SHP77 (cell line): ENCODE results near the gene OCA2.
"Not testable (repeated sequence)": the region's sequence is repeated elsewhere in the genome, so short reads cannot be mapped to it uniquely, and the experiment has no call there.

ENCODE experiments used
- DNase-seq, 2 experiments: peaks; one replicate each; lab custom pipeline; 2025; lab: John Stamatoyannopoulos, UW

The OCA2 gene

GRCh38 chr15:27871078-27871901, 227.8 kb downstream of the OCA2 start:
- no peak for DNase-seq

- DNase-seq: no peak
Measured at GRCh38 chr15:27870320-27870719, 228.8 kb downstream of the OCA2 start.

- DNase-seq: no peak
Measured at GRCh38 chr15:27869697-27870281, 229.3 kb downstream of the OCA2 start.

- no peak for DNase-seq
Measured at GRCh38 chr15:27868828-27869404, 230.2 kb downstream of the OCA2 start.

GRCh38 chr15:27867861-27868260, 231.3 kb downstream of the OCA2 start:
- no peak for DNase-seq

- DNase-seq: no peak
Measured at GRCh38 chr15:27866505-27867165, 232.5 kb downstream of the OCA2 start.

- DNase-seq: no peak
Measured at GRCh38 chr15:27865926-27866325, 233.2 kb downstream of the OCA2 start.

GRCh38 chr15:27865323-27865922, 233.7 kb downstream of the OCA2 start:
- no peak for DNase-seq

GRCh38 chr15:27864719-27865118, 234.4 kb downstream of the OCA2 start:
- DNase-seq: no peak

- DNase-seq: no peak
Measured at GRCh38 chr15:27864086-27864485, 235.0 kb downstream of the OCA2 start.

GRCh38 chr15:27863000-27863399, 236.1 kb downstream of the OCA2 start:
- no peak for DNase-seq

GRCh38 chr15:27861171-27861570, 237.9 kb downstream of the OCA2 start:
- DNase-seq: no peak

- DNase-seq: no peak
Measured at GRCh38 chr15:27855137-27855536, 244.0 kb downstream of the OCA2 start.

- no peak for DNase-seq
Measured at GRCh38 chr15:27854601-27855000, 244.5 kb downstream of the OCA2 start.

- DNase-seq: no peak
Measured at GRCh38 chr15:27853624-27854455, 245.3 kb downstream of the OCA2 start.

GRCh38 chr15:27851858-27852210, 247.3 kb downstream of the OCA2 start:
- no peak for DNase-seq

- no peak for DNase-seq
Measured at GRCh38 chr15:27850981-27851857, 247.9 kb downstream of the OCA2 start.

GRCh38 chr15:27850050-27850449, 249.1 kb downstream of the OCA2 start:
- DNase-seq: no peak

- DNase-seq: not testable (repeated sequence)
Measured at GRCh38 chr15:27848936-27849335, 250.2 kb downstream of the OCA2 start.
